ENCODE measurements around the gene CEACAM1. TPM values are rescaled to one million over a fixed set of nuclear protein-coding genes. Genes with fewer than 3 reads are reported as not detected.
A peak's percentile ranks its signal among the peaks of the same experiment; 100 is the strongest.

CEACAM1 gene
- total and polyA plus RNA-seq, 9 of the 15 experiments (the other 6 are each of a cell fraction or from before 2014, with no cell fraction given), result 0.04 to 0.16 (median 0.10) TPM; not detected in 1

- Histone ChIP-seq H3K4me1 (replicated peaks in 1 of 2; ENCODE audit: control insufficient read depth in 2 of 2, insufficient read depth in 2 of 2, low read length in 2 of 2) (no peaks in the 10 kb centered on the region), H2AFZ (ENCODE audit: low read depth, low read length) (no peak overlapping the region), H3K27ac (ENCODE audit: extremely low read depth, low read depth, low read length) (no peak overlapping the region), H3K36me3 (ENCODE audit: control insufficient read depth, insufficient read depth, low read length) (no peaks in the 10 kb centered on the region), H3K4me2 (ENCODE audit: insufficient read depth, low read length) (no peak overlapping the region), H3K9me1 (ENCODE audit: control insufficient read depth, insufficient read depth, low read length) (no peaks in the 10 kb centered on the region), H3K27me3 (ENCODE audit: control insufficient read depth in 2 of 2, insufficient read depth in 2 of 2, low read length in 2 of 2) (no peaks in the 10 kb centered on the region; a peak in 1 of 5 replicates), H3K9ac (ENCODE audit: insufficient read depth in 1 of 2, low read depth in 2 of 2, low read length in 2 of 2) (no peak overlapping the region), H3K79me2 (ENCODE audit: control insufficient read depth, insufficient read depth, low read length) (no peaks in the 10 kb centered on the region), H3K4me3 (no peak overlapping the region), H3K9me3 (replicated peaks; ENCODE audit: control insufficient read depth, insufficient read depth, low read depth, low read length) (no peaks in the 10 kb centered on the region), H4K20me1 (replicated peaks; ENCODE audit: control insufficient read depth, insufficient read depth, low read length) (no peaks in the 10 kb centered on the region)
- peak; percentile 71; the same call in 1 of the 2 replicates for TF ChIP-seq BHLHE40 (IDR thresholded peaks at IDR 0.05; ENCODE audit: low read length)
- no peak for TF ChIP-seq HLTF (IDR thresholded peaks at IDR 0.05)
- TF ChIP-seq RAD21 (CRISPR knock-in tag; conservative IDR thresholded peaks at IDR 0.05 in 1 of 2, IDR thresholded peaks at IDR 0.05 in 1 of 2), result no peak
- in situ Hi-C loops (cut with MboI) (no loop called here), intact Hi-C loops (cut with micrococcal nuclease) (no loop called here)
- no peak for DNase-seq (ENCODE audit: extremely low read depth in 1 of 4, low spot score in 3 of 4)
- FAIRE-seq, result no peak
- POLR2A ChIA-PET, result no interaction called here
- no peak for ATAC-seq
- CTCF ChIA-PET (ENCODE audit: low intra/inter-chr PET ratio), result no interaction called here
- no TSS peak for BruUV-seq (replicated peaks)
- WGBS (ENCODE audit: insufficient coverage, low coverage, missing lambda C conversion rate), result 3% methylated on average over 3 of the region's 4 CpGs
These were observed 32.5 kb upstream of the CEACAM1 start for GRCh38 chr19:42560731-42561130.

DNA sequence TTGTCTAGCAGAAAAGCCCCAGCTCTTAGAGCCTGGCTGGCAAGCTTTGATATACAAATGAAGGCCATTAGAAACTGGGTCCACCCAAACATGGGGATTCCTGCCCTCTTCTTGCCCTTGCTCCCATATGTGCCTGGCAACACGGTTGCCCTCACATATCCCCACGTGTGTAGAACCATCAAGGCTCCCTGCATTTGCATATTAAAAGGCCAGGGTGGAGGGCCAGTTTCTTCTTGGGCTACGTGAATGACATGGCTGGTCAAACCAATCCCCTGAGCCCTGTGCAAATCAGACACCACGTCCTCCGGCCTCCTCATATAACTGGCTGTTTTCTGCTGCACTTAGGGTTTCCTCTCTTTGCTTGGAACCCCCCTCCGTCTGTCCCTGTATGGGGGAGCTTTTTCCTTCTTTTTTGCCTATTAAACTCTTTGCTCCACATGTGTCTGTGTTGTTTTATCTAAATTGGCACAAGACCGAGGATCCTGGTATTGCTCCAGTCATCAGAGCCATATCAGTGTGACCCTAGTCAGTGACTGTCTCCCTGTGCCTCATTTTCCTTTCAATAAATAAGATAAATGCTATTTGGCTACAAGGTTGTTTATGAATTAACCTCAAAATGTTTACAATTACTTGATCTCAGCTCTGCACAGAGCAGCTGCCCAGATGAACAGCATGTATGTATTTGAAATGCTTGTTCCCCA, 30.3 kb upstream of the CEACAM1 start:
- Histone ChIP-seq H3K4me2 (ENCODE audit: insufficient read depth, low read length) (no peak overlapping the region), H3K4me1 (replicated peaks in 1 of 2; ENCODE audit: control insufficient read depth in 2 of 2, insufficient read depth in 2 of 2, low read length in 2 of 2) (no peaks in the 10 kb centered on the region), H3K9me1 (ENCODE audit: control insufficient read depth, insufficient read depth, low read length) (no peaks in the 10 kb centered on the region), H3K4me3 (no peak overlapping the region), H2AFZ (ENCODE audit: low read depth, low read length) (no peak overlapping the region), H3K79me2 (ENCODE audit: control insufficient read depth, insufficient read depth, low read length) (no peaks in the 10 kb centered on the region), H3K27ac (ENCODE audit: extremely low read depth, low read depth, low read length) (no peak overlapping the region), H4K20me1 (replicated peaks; ENCODE audit: control insufficient read depth, insufficient read depth, low read length) (no peaks in the 10 kb centered on the region), H3K9ac (ENCODE audit: insufficient read depth in 1 of 2, low read depth in 2 of 2, low read length in 2 of 2) (no peak overlapping the region), H3K27me3 (ENCODE audit: control insufficient read depth in 2 of 2, insufficient read depth in 2 of 2, low read length in 2 of 2) (no peaks in the 10 kb centered on the region; a peak in 1 of 5 replicates), H3K36me3 (ENCODE audit: control insufficient read depth, insufficient read depth, low read length) (no peaks in the 10 kb centered on the region), H3K9me3 (replicated peaks; ENCODE audit: control insufficient read depth, insufficient read depth, low read depth, low read length) (no peaks in the 10 kb centered on the region)
- DNase-seq (ENCODE audit: extremely low read depth in 1 of 4, low spot score in 3 of 4), result no peak
- WGBS (ENCODE audit: insufficient coverage, low coverage, missing lambda C conversion rate), result 0% methylated on average over 7 of the region's 7 CpGs
- CTCF ChIA-PET (ENCODE audit: low intra/inter-chr PET ratio), result interaction anchor here (0.6 kb wide), 1 partner anchor 10 kb away, joined by 6 read pairs; no protein-coding TSS in a partner anchor
- BruUV-seq (replicated peaks), result no TSS peak
- POLR2A ChIA-PET, result no interaction called here
- no peak for FAIRE-seq
- TF ChIP-seq GTF3C2 (IDR thresholded peaks at IDR 0.05; ENCODE audit: borderline replicate concordance, extremely low read depth, insufficient read length) (no peak), NR1H2 (CRISPR knock-in tag; IDR thresholded peaks at IDR 0.05) (no peak), HMG20A (CRISPR knock-in tag; conservative IDR thresholded peaks at IDR 0.05) (no peak), ZNF217 (CRISPR knock-in tag; IDR thresholded peaks at IDR 0.05) (no peak), HMG20B (CRISPR knock-in tag; IDR thresholded peaks at IDR 0.05) (no peak), MEF2D (tag; conservative IDR thresholded peaks at IDR 0.05; ENCODE audit: low read depth) (no peak)
- ATAC-seq, result no peak
- in situ Hi-C loops (cut with MboI) (no loop called here), intact Hi-C loops (cut with micrococcal nuclease) (no loop called here)

All from K562 (cell line).